Activated CD8-positive, alpha-beta memory T cell treated with anti-CD3 and anti-CD28 coated beads, Interleukin-2, amount 50 U/mL, for 48 hours (primary cell): Measurements from ENCODE around the gene HOXA13.

Source experiments
- DNase-seq: peaks from one replicate; pipeline ENCODE4 v3.0.0-alpha.2; 2020

Gene HOXA13

GRCh38 chr7:27157702-27158431, 42.0 kb downstream of the HOXA13 start:
- peak; percentile 50 for DNase-seq

GRCh38 chr7:27156916-27157701, 42.8 kb downstream of the HOXA13 start:
- peak; percentile 57 for DNase-seq

- DNase-seq = peak; percentile 54
Observed at GRCh38 chr7:27156508-27156898, 43.4 kb downstream of the HOXA13 start, which contains the start of gene HOXA7. HOXA7 (minus strand) TSS chr7:27156675; CDS start chr7:27156545, 130 bp downstream.

GRCh38 chr7:27155816-27156507, 43.9 kb downstream of the HOXA13 start:
- peak; percentile 60 for DNase-seq

- peak; percentile 66 for DNase-seq
Observed at GRCh38 chr7:27154901-27155815, 44.7 kb downstream of the HOXA13 start.

GRCh38 chr7:27154369-27154768, 45.5 kb downstream of the HOXA13 start:
- DNase-seq = peak; percentile 49

- no peak for DNase-seq
Observed at GRCh38 chr7:27153526-27153925, 46.4 kb downstream of the HOXA13 start.

GRCh38 chr7:27152816-27153442, 47.0 kb downstream of the HOXA13 start:
- DNase-seq = peak; percentile 52

- peak; percentile 56 for DNase-seq
Observed at GRCh38 chr7:27151931-27152815, 47.7 kb downstream of the HOXA13 start, which contains the start of gene HOXA3. HOXA3 (minus strand) TSS chr7:27152583; CDS start chr7:27110640, 41,943 bp downstream.

- DNase-seq = peak; percentile 56
Observed at GRCh38 chr7:27151341-27151930, 48.5 kb downstream of the HOXA13 start.

GRCh38 chr7:27150568-27151340, 49.1 kb downstream of the HOXA13 start:
- peak; percentile 83 for DNase-seq

- DNase-seq = peak; percentile 51
Observed at GRCh38 chr7:27149842-27150567, 49.9 kb downstream of the HOXA13 start.

GRCh38 chr7:27148756-27149641, 50.9 kb downstream of the HOXA13 start:
- peak; percentile 48 for DNase-seq

- DNase-seq = peak; percentile 46
Observed at GRCh38 chr7:27148031-27148755, 51.7 kb downstream of the HOXA13 start.

- DNase-seq = peak; percentile 57
Observed at GRCh38 chr7:27147199-27148030, 52.5 kb downstream of the HOXA13 start, which contains the start of gene HOXA6. HOXA6 (minus strand) TSS chr7:27147774; CDS start chr7:27147749, 25 bp downstream.
